ENCODE results near the gene EPGN. TPM values are rescaled to one million over a fixed set of nuclear protein-coding genes. Genes with fewer than 3 reads are reported as not detected.

The EPGN gene
- total RNA-seq, 2 experiments from 2014 or later = not detected

GRCh38 chr4:74314944-74315343 lies 6.7 kb downstream of the EPGN start:
- ChIA-PET POLR2A (no interaction called here), CTCF (interaction anchor here (0.7 to 3.2 kb wide), 3 partner anchors 49 to 87 kb away, joined by 3 to 19 read pairs (median 4); no protein-coding TSS in a partner anchor)
- intact Hi-C loops (cut with micrococcal nuclease) = no loop called here
- no peaks in the 10 kb centered on the region for H3K36me3 Mint-ChIP-seq
- no peaks in the 10 kb centered on the region for H3K4me1 Mint-ChIP-seq (ENCODE audit: low read depth)
- no peaks in the 10 kb centered on the region for H3K27me3 Mint-ChIP-seq
- no peak overlapping the region for H3K4me3 Mint-ChIP-seq
- H3K9me3 Mint-ChIP-seq = no peaks in the 10 kb centered on the region
- H3K27ac Mint-ChIP-seq = no peak overlapping the region
- DNase-seq = no peak

- Mint-ChIP-seq H3K4me1 (ENCODE audit: low read depth) (no peaks in the 10 kb centered on the region), H3K27me3 (no peaks in the 10 kb centered on the region), H3K27ac (no peak overlapping the region), H3K9me3 (no peaks in the 10 kb centered on the region), H3K36me3 (no peaks in the 10 kb centered on the region), H3K4me3 (no peak overlapping the region)
- no peak for DNase-seq
- intact Hi-C loops (cut with micrococcal nuclease) = no loop called here
- ChIA-PET POLR2A (no interaction called here), CTCF (interaction anchor here (0.7 to 1.4 kb wide), 2 partner anchors 49 to 87 kb away, joined by 3 to 4 read pairs; no protein-coding TSS in a partner anchor)
These were observed 7.1 kb downstream of the EPGN start for GRCh38 chr4:74315376-74315775.

- no peak for DNase-seq
- Mint-ChIP-seq H3K27ac (no peak overlapping the region), H3K9me3 (no peaks in the 10 kb centered on the region), H3K4me3 (no peak overlapping the region), H3K27me3 (peaks cover 6% of the 10 kb centered on the region), H3K36me3 (no peaks in the 10 kb centered on the region), H3K4me1 (ENCODE audit: low read depth) (no peaks in the 10 kb centered on the region)
- POLR2A ChIA-PET = no interaction called here
- intact Hi-C loops (cut with micrococcal nuclease) = no loop called here
- CTCF ChIA-PET = interaction anchor here (1.4 kb wide), 1 partner anchor 88 kb away, joined by 4 read pairs; no protein-coding TSS in a partner anchor
These were observed 8.1 kb downstream of the EPGN start for GRCh38 chr4:74316397-74316796.

GRCh38 chr4:74317616-74318246 lies 9.5 kb downstream of the EPGN start:
- POLR2A ChIA-PET = no interaction called here
- Mint-ChIP-seq H3K36me3 (no peaks in the 10 kb centered on the region), H3K9me3 (no peaks in the 10 kb centered on the region), H3K4me1 (ENCODE audit: low read depth) (no peaks in the 10 kb centered on the region), H3K4me3 (no peak overlapping the region), H3K27ac (no peak overlapping the region), H3K27me3 (peaks cover 6% of the 10 kb centered on the region)
- intact Hi-C loops (cut with micrococcal nuclease) = no loop called here
- no peak for DNase-seq
- CTCF ChIA-PET = no interaction called here

- Mint-ChIP-seq H3K4me1 (ENCODE audit: low read depth) (no peaks in the 10 kb centered on the region), H3K4me3 (no peak overlapping the region), H3K27me3 (peaks cover 6% of the 10 kb centered on the region), H3K27ac (no peak overlapping the region), H3K36me3 (no peaks in the 10 kb centered on the region), H3K9me3 (no peaks in the 10 kb centered on the region)
- no peak for DNase-seq
- ChIA-PET CTCF (interaction anchor here (0.8 kb wide), 1 partner anchor 306 kb away, joined by 3 read pairs; no protein-coding TSS in a partner anchor), POLR2A (no interaction called here)
- intact Hi-C loops (cut with micrococcal nuclease) = no loop called here
These were observed 10.0 kb downstream of the EPGN start for GRCh38 chr4:74318276-74318675.

- DNase-seq = no peak
- Mint-ChIP-seq H3K27ac (no peak overlapping the region), H3K9me3 (no peaks in the 10 kb centered on the region), H3K27me3 (peaks cover 11% of the 10 kb centered on the region), H3K4me3 (no peak overlapping the region), H3K36me3 (no peaks in the 10 kb centered on the region), H3K4me1 (ENCODE audit: low read depth) (no peaks in the 10 kb centered on the region)
- intact Hi-C loops (cut with micrococcal nuclease) = no loop called here
- POLR2A ChIA-PET = no interaction called here
- CTCF ChIA-PET = interaction anchor here (0.6 to 2.2 kb wide), 6 partner anchors 39 to 305 kb away, joined by 3 to 8 read pairs (median 4); no protein-coding TSS in a partner anchor
These were observed 11.2 kb downstream of the EPGN start for GRCh38 chr4:74319470-74319869.

GRCh38 chr4:74320559-74321118 lies 12.4 kb downstream of the EPGN start:
- Mint-ChIP-seq H3K27ac (no peak overlapping the region), H3K36me3 (no peaks in the 10 kb centered on the region), H3K4me1 (ENCODE audit: low read depth) (no peaks in the 10 kb centered on the region), H3K4me3 (no peak overlapping the region), H3K9me3 (no peaks in the 10 kb centered on the region), H3K27me3 (peaks cover 14% of the 10 kb centered on the region)
- DNase-seq = peak; percentile 48
- CTCF ChIA-PET = interaction anchor here (1.0 to 2.7 kb wide), 12 partner anchors 52 to 554 kb away, joined by 3 to 14 read pairs (median 5); no protein-coding TSS in a partner anchor
- intact Hi-C loops (cut with micrococcal nuclease) = loop anchor here (1.0 to 2.0 kb wide), 4 partner anchors 212 to 355 kb away; no protein-coding TSS in a partner anchor
- POLR2A ChIA-PET = no interaction called here

- H3K4me3 Mint-ChIP-seq = no peak overlapping the region
- POLR2A ChIA-PET = no interaction called here
- intact Hi-C loops (cut with micrococcal nuclease) = no loop called here
- no peaks in the 10 kb centered on the region for H3K36me3 Mint-ChIP-seq
- H3K27ac Mint-ChIP-seq = no peak overlapping the region
- no peaks in the 10 kb centered on the region for H3K4me1 Mint-ChIP-seq (ENCODE audit: low read depth)
- DNase-seq = no peak
- CTCF ChIA-PET = interaction anchor here (2.0 to 2.7 kb wide), 3 partner anchors 94 to 354 kb away, joined by 5 to 14 read pairs (median 9); no protein-coding TSS in a partner anchor
- no peaks in the 10 kb centered on the region for H3K9me3 Mint-ChIP-seq
- peaks cover 16% of the 10 kb centered on the region for H3K27me3 Mint-ChIP-seq
These were observed 14.0 kb downstream of the EPGN start for GRCh38 chr4:74322301-74322700.

GRCh38 chr4:74323663-74324062 lies 15.4 kb downstream of the EPGN start:
- no peaks in the 10 kb centered on the region for H3K4me1 Mint-ChIP-seq (ENCODE audit: low read depth)
- H3K9me3 Mint-ChIP-seq = no peaks in the 10 kb centered on the region
- H3K27me3 Mint-ChIP-seq = peaks cover 17% of the 10 kb centered on the region
- ChIA-PET POLR2A (no interaction called here), CTCF (interaction anchor here (2.0 kb wide), 1 partner anchor 95 kb away, joined by 5 read pairs; no protein-coding TSS in a partner anchor)
- H3K27ac Mint-ChIP-seq = no peak overlapping the region
- no peak for DNase-seq
- intact Hi-C loops (cut with micrococcal nuclease) = no loop called here
- no peak overlapping the region for H3K4me3 Mint-ChIP-seq
- no peaks in the 10 kb centered on the region for H3K36me3 Mint-ChIP-seq

- H3K27ac Mint-ChIP-seq = no peak overlapping the region
- CTCF ChIA-PET = no interaction called here
These were observed 16.0 kb downstream of the EPGN start for GRCh38 chr4:74324262-74324661.

GRCh38 chr4:74325886-74326285 lies 17.6 kb downstream of the EPGN start:
- POLR2A ChIA-PET = no interaction called here

More at GRCh38 chr4:74324262-74324661, 16.0 kb downstream of the EPGN start:
- POLR2A ChIA-PET = no interaction called here
- DNase-seq = no peak
- Mint-ChIP-seq H3K9me3 (no peaks in the 10 kb centered on the region), H3K27me3 (peaks cover 20% of the 10 kb centered on the region), H3K36me3 (no peaks in the 10 kb centered on the region), H3K4me3 (no peak overlapping the region), H3K4me1 (ENCODE audit: low read depth) (no peaks in the 10 kb centered on the region)
- intact Hi-C loops (cut with micrococcal nuclease) = no loop called here

GRCh38 chr4:74327762-74328161 lies 19.5 kb downstream of the EPGN start:
- no peak for DNase-seq
- Mint-ChIP-seq H3K36me3 (no peaks in the 10 kb centered on the region), H3K4me1 (ENCODE audit: low read depth) (no peaks in the 10 kb centered on the region), H3K27ac (no peak overlapping the region), H3K9me3 (no peaks in the 10 kb centered on the region), H3K27me3 (peaks cover 16% of the 10 kb centered on the region), H3K4me3 (no peak overlapping the region)
- ChIA-PET POLR2A (no interaction called here), CTCF (no interaction called here)
- intact Hi-C loops (cut with micrococcal nuclease) = no loop called here

More at GRCh38 chr4:74325886-74326285, 17.6 kb downstream of the EPGN start:
- intact Hi-C loops (cut with micrococcal nuclease) = no loop called here
- CTCF ChIA-PET = no interaction called here
- Mint-ChIP-seq H3K4me1 (ENCODE audit: low read depth) (no peaks in the 10 kb centered on the region), H3K36me3 (no peaks in the 10 kb centered on the region), H3K9me3 (no peaks in the 10 kb centered on the region), H3K27ac (no peak overlapping the region), H3K4me3 (no peak overlapping the region), H3K27me3 (peaks cover 17% of the 10 kb centered on the region)
- no peak for DNase-seq

- intact Hi-C loops (cut with micrococcal nuclease) = no loop called here
- H3K4me1 Mint-ChIP-seq (ENCODE audit: low read depth) = no peaks in the 10 kb centered on the region
- no peak overlapping the region for H3K4me3 Mint-ChIP-seq
- no peaks in the 10 kb centered on the region for H3K9me3 Mint-ChIP-seq
- no peak overlapping the region for H3K27ac Mint-ChIP-seq
- ChIA-PET POLR2A (no interaction called here), CTCF (no interaction called here)
- no peaks in the 10 kb centered on the region for H3K36me3 Mint-ChIP-seq
- H3K27me3 Mint-ChIP-seq = peaks cover 14% of the 10 kb centered on the region
- no peak for DNase-seq
These were observed 20.2 kb downstream of the EPGN start for GRCh38 chr4:74328501-74328900.

Data from activated CD4-positive, alpha-beta memory T cell treated with anti-CD3 and anti-CD28 coated beads for 36 hours (primary cell).